Testis (tissue), 3 donors: ENCODE data around the gene C1orf21. TPM values are rescaled to one million over a fixed set of nuclear protein-coding genes. Genes with fewer than 3 reads are reported as not detected.
"Not testable (repeated sequence)": the region's sequence is repeated elsewhere in the genome, so short reads cannot be mapped to it uniquely, and the experiment has no call there.

Experiments
- DNase-seq: peaks from one replicate; pipeline ENCODE4 v3.0.0-alpha.2; 2019
- H3K27ac ChIP-seq, 2 donors: fragments of 200-600 bp; sonication (generic); one replicate each; pipeline ENCODE4 v1.5.1; 2019
- H3K27me3 ChIP-seq: fragments of 200-600 bp; sonication (generic); one replicate; pipeline ENCODE4 v1.5.1; 2019
- H3K36me3 ChIP-seq: fragments of 200-600 bp; sonication (generic); one replicate; pipeline ENCODE4 v1.5.1; 2017; ENCODE audit warnings: low read depth; ENCODE audit errors: missing control alignments
- H3K4me1 ChIP-seq: fragments of 200-600 bp; sonication (generic); one replicate; pipeline ENCODE4 v1.5.1; 2019
- H3K4me3 ChIP-seq, 2 donors: fragments of 200-600 bp; sonication (generic); one replicate each; pipeline ENCODE4 v1.5.1; 2017 to 2019
- H3K9me3 ChIP-seq: fragments of 200-600 bp; sonication (generic); one replicate; pipeline ENCODE4 v1.5.1; 2017
- CTCF ChIP-seq, 3 experiments: fragments of 450-650 bp in 2 of 3; fragments of 200-600 bp in 1 of 3; sonication (generic) in 1 of 3; IDR thresholded peaks; one replicate each; pipeline ENCODE4 v1.5.1; 2016 to 2019; ENCODE audit warnings: antibody characterized with exemption in 3 of 3, mild to moderate bottlenecking in 2 of 3, moderate library complexity in 1 of 3
- POLR2A ChIP-seq: fragments of 450-650 bp; IDR thresholded peaks from one replicate; pipeline ENCODE4 v1.6.1; 2017; ENCODE audit warnings: antibody characterized with exemption, mild to moderate bottlenecking, moderate library complexity
- WGBS, 2 donors: methylation state at CpG; one replicate each; pipeline ENCODE4 v1.1.5; 2018; 5-methylcytosine and 5-hydroxymethylcytosine counted together
- intact Hi-C: fragments of 100-400 bp; cut with DNase I; formaldehyde crosslinking; loops from one replicate; pipeline ENCODE4 v1.15.1; 2023; ENCODE audit warnings: low total_unique reads
- polyA plus RNA-seq: library from polyadenylated mRNA; stranded (reverse); fragments of 350-450 nt; fragmentation: Illumina TruSeq; extraction: RNeasy Lipid Tissue Mini Kit (QIAGEN cat#74804); gene quantifications from one replicate; pipeline ENCODE4 v1.2.3, GENCODE V29; 2014; ENCODE audit warnings: low read depth, low replicate concordance; ENCODE audit not compliant: insufficient read depth
- total RNA-seq, 2 donors: library from RNA; depleted of rRNA; stranded (reverse); fragments of >200 nt; gene quantifications; one replicate each; pipeline ENCODE4 v1.2.3, GENCODE V29; 2016

The C1orf21 gene
- total and polyA plus RNA-seq, 3 donors from 2014 or later: 13.9 to 17.2 (median 16.0) TPM

GRCh38 chr1:184605941-184606340 is 219.1 kb downstream of the C1orf21 start:
- Histone ChIP-seq H3K9me3 (no peaks in the 10 kb centered on the region), H3K36me3 (no peaks in the 10 kb centered on the region), H3K4me3 (no peak overlapping the region), H3K4me1 (peaks cover 5% of the 10 kb centered on the region), H3K27ac (peak overlapping the region in 1 of 2 donors; percentile 76), H3K27me3 (no peaks in the 10 kb centered on the region)
- intact Hi-C loops: no loop called here
- WGBS, 2 donors: 89 to 95% methylated on average over 4 of the region's 4 CpGs
- TF ChIP-seq POLR2A (no peak), CTCF (IDR thresholded peaks at IDR 0.05) (no peak)
- DNase-seq: no peak

- Histone ChIP-seq H3K4me1 (peaks cover 12% of the 10 kb centered on the region), H3K36me3 (no peaks in the 10 kb centered on the region), H3K27me3 (no peaks in the 10 kb centered on the region), H3K4me3 (no peak overlapping the region), H3K9me3 (no peaks in the 10 kb centered on the region), H3K27ac (peak overlapping the region; percentile 29 to 76)
- DNase-seq: no peak
- intact Hi-C loops: no loop called here
- WGBS, 2 donors: 44 to 55% methylated on average over 1 of the region's 1 CpG
- TF ChIP-seq CTCF (IDR thresholded peaks at IDR 0.05) (no peak), POLR2A (no peak)
Measured at GRCh38 chr1:184606786-184607185, 220.0 kb downstream of the C1orf21 start.

- Histone ChIP-seq H3K9me3 (no peaks in the 10 kb centered on the region), H3K4me1 (peaks cover 12% of the 10 kb centered on the region), H3K27ac (peak overlapping the region in 1 of 2 donors; percentile 25), H3K27me3 (no peaks in the 10 kb centered on the region), H3K36me3 (no peaks in the 10 kb centered on the region), H3K4me3 (no peak overlapping the region)
- TF ChIP-seq CTCF (IDR thresholded peaks at IDR 0.05): no peak
- TF ChIP-seq POLR2A: no peak
- intact Hi-C loops: no loop called here
- WGBS, 2 donors: 92% methylated on average over 4 of the region's 4 CpGs
- DNase-seq: no peak
Measured at GRCh38 chr1:184608581-184608980, 221.8 kb downstream of the C1orf21 start.

GRCh38 chr1:184608990-184609389 is 222.2 kb downstream of the C1orf21 start:
- Histone ChIP-seq H3K4me1 (peaks cover 12% of the 10 kb centered on the region), H3K36me3 (no peaks in the 10 kb centered on the region), H3K27ac (no peak overlapping the region), H3K9me3 (no peaks in the 10 kb centered on the region), H3K27me3 (no peaks in the 10 kb centered on the region), H3K4me3 (no peak overlapping the region)
- intact Hi-C loops: no loop called here
- TF ChIP-seq POLR2A (no peak), CTCF (IDR thresholded peaks at IDR 0.05) (no peak)
- DNase-seq: no peak

- TF ChIP-seq POLR2A: no peak
- TF ChIP-seq CTCF (IDR thresholded peaks at IDR 0.05): no peak
- no peaks in the 10 kb centered on the region for H3K9me3 ChIP-seq
- peaks cover 18% of the 10 kb centered on the region for H3K4me1 ChIP-seq
- H3K27ac ChIP-seq: peak overlapping the region; percentile 36 to 71
- H3K4me3 ChIP-seq: no peak overlapping the region
- DNase-seq: peak; percentile 47
- intact Hi-C loops: no loop called here
- no peaks in the 10 kb centered on the region for H3K27me3 ChIP-seq
- H3K36me3 ChIP-seq: no peaks in the 10 kb centered on the region
- 30 to 37% methylated on average over 12 of the region's 12 CpGs for WGBS, 2 donors
Measured at GRCh38 chr1:184610876-184611595, 224.2 kb downstream of the C1orf21 start.

GRCh38 chr1:184612229-184612628 is 225.4 kb downstream of the C1orf21 start:
- H3K27me3 ChIP-seq, intact Hi-C loops, H3K9me3 ChIP-seq, DNase-seq, H3K36me3 ChIP-seq, H3K4me3 ChIP-seq, H3K27ac ChIP-seq: not testable (repeated sequence)
- WGBS, 2 donors: 73 to 78% methylated on average over 5 of the region's 5 CpGs
- peaks cover 14% of the 10 kb centered on the region for H3K4me1 ChIP-seq
